Astrocyte of the cerebellum (primary cell): ENCODE data around the gene NAB2.

Experiments
- DNase-seq: peaks from one replicate; pipeline ENCODE4 v3.0.0-alpha.2; 2011; ENCODE audit warnings: low read depth
- H3K4me3 ChIP-seq: 2 replicates; pipeline ENCODE4 v1.5.1; 2011; ENCODE audit warnings: mild to moderate bottlenecking, low read depth, low read length, moderate library complexity
- in situ Hi-C: cut with HindIII; loops from 2 replicates; pipeline ENCODE4 v1.10.0; 2017; ENCODE audit warnings: low sequenced_read_pairs
- TF ChIP-seq, protein P1 (sequence below): IDR thresholded peaks from 2 replicates; pipeline ENCODE4 v1.5.1; 2012; ENCODE audit warnings: low read length, low read depth, moderate library complexity, mild to moderate bottlenecking; ENCODE audit errors: missing control alignments

The NAB2 gene

GRCh38 chr12:57046086-57046791 is 42.7 kb upstream of the NAB2 start:
- TF ChIP-seq, protein P1, sequence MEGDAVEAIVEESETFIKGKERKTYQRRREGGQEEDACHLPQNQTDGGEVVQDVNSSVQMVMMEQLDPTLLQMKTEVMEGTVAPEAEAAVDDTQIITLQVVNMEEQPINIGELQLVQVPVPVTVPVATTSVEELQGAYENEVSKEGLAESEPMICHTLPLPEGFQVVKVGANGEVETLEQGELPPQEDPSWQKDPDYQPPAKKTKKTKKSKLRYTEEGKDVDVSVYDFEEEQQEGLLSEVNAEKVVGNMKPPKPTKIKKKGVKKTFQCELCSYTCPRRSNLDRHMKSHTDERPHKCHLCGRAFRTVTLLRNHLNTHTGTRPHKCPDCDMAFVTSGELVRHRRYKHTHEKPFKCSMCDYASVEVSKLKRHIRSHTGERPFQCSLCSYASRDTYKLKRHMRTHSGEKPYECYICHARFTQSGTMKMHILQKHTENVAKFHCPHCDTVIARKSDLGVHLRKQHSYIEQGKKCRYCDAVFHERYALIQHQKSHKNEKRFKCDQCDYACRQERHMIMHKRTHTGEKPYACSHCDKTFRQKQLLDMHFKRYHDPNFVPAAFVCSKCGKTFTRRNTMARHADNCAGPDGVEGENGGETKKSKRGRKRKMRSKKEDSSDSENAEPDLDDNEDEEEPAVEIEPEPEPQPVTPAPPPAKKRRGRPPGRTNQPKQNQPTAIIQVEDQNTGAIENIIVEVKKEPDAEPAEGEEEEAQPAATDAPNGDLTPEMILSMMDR = no peak
- H3K4me3 ChIP-seq = no peak overlapping the region
- in situ Hi-C loops = no loop called here
- DNase-seq = no peak

DNA sequence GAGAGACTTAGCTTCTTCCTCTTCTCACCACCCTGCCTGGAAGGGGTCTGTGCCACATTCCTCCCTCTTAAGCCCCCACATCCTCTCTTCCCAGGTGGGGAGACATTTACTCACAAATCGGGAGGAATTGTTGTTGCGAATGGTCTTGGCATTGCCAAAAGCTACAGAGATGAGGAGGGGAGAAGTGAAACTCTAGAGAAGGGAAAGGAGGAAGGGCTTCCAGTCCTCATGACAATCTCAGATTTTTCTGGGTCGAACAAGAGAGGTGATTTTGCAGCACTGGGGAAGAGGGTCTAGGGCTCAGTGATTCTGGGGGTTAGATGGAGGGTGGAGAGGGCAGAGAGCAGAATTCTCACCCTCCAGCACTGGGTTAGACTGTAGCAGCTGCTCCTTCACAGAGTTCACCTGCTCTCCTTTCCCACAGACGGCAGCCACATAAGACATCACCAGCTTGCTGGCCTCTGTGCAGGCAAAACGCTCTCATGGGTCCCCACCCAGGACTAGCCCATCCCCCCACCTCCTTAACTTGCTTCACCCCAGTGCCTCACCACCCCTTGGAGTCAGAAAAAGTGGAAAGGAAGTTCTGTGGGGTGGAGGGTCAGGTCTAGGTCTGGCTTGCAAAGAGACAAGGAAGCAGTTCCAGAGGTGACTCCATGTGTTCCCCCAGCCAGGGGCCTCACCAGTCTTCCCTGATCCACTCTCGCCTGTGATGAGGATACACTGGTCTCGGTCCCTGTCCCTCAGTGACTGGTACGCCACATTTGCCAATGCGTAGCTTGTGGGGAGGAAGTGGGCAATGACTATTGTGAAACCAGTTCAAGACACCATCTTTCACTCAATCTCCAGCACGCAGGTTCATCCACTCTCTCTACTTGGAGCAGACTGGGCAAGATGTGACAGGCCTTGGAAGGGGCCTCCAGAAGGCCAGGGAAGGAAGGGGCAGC is 41.7 kb upstream of the NAB2 start:
- no peak for DNase-seq
- TF ChIP-seq, protein P1 = no peak
- no peak overlapping the region for H3K4me3 ChIP-seq
- in situ Hi-C loops = no loop called here

DNA sequence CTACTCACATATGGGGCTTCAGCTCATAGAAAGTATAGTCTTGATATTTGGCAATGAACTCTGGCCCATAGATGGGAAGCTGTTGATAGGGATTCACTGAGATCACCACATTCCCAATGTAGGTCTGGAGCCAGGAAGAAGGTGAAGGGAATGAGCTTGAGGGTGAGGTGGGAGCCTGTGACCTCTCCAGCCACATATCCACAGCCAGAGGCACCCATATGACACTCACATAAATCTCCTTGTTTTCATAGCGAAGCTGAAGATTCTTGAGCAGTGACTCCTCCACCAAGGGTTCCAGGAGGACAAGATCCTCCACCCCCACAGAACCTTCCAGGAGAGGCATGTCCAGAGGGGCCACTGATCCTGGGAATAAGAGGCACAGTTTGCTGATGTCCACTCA is 40.9 kb upstream of the NAB2 start:
- no peak overlapping the region for H3K4me3 ChIP-seq
- in situ Hi-C loops = no loop called here
- TF ChIP-seq, protein P1 = no peak
- no peak for DNase-seq

- in situ Hi-C loops = no loop called here
- no peak overlapping the region for H3K4me3 ChIP-seq
- no peak for DNase-seq
- TF ChIP-seq, protein P1 = no peak
Observed at GRCh38 chr12:57048423-57049118, 40.3 kb upstream of the NAB2 start.

- TF ChIP-seq, protein P1 = no peak
- in situ Hi-C loops = no loop called here
- no peak overlapping the region for H3K4me3 ChIP-seq
- DNase-seq = no peak
Observed at GRCh38 chr12:57049119-57049446, 39.8 kb upstream of the NAB2 start.

- no peak for DNase-seq
- TF ChIP-seq, protein P1 = no peak
Observed at GRCh38 chr12:57049890-57050289, 39.0 kb upstream of the NAB2 start, which contains the start of gene MYO1A. Gene MYO1A, minus strand, starts transcription at chr12:57050129. Its CDS starts 1,806 bp downstream, at chr12:57048323.

More at GRCh38 chr12:57049890-57050289, 39.0 kb upstream of the NAB2 start, which contains the start of gene MYO1A:
- in situ Hi-C loops = no loop called here
- no peak within 1 kb of the TSS for H3K4me3 ChIP-seq
